GM21528 (cell line): ENCODE measurements around the gene IL18R1.

ENCODE experiments used
- ATAC-seq: cut with Tn5 transposase; IDR thresholded peaks from one replicate; pipeline ENCODE4 v1.9.1; 2021; ENCODE audit warnings: mild to moderate bottlenecking, moderate library complexity; ENCODE audit not compliant: unreplicated experiment, low FRiP score

Gene IL18R1

DNA sequence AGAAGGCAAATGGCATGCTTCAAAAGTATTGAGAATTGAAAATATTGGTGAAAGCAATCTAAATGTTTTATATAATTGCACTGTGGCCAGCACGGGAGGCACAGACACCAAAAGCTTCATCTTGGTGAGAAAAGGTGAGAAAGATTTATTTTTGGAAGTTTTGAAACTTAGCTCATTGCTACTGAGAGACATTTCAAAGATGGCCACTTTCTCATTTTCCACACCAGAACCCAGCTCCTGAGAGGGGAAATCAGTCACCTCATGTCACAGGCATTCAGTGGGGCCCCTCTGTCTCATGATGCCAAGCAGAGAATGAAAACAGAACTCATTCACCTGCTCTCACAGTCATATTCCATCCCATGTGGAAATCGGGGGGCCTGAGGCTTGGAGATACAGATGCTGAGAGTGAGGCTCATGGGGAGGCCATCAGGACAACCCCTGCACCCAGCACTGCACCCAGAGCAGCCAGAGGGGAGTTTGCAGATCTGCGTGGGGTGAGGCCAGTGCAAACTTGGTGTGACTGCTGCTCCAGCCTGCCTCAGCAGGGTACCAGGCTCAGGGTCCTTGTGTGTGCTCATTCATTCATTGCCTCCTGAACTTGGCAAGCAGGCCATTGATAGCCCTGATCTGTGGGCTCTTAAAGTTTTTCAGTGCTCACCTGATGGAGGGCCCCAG is 31.4 kb downstream of the IL18R1 start:
- ATAC-seq, result no peak

DNA sequence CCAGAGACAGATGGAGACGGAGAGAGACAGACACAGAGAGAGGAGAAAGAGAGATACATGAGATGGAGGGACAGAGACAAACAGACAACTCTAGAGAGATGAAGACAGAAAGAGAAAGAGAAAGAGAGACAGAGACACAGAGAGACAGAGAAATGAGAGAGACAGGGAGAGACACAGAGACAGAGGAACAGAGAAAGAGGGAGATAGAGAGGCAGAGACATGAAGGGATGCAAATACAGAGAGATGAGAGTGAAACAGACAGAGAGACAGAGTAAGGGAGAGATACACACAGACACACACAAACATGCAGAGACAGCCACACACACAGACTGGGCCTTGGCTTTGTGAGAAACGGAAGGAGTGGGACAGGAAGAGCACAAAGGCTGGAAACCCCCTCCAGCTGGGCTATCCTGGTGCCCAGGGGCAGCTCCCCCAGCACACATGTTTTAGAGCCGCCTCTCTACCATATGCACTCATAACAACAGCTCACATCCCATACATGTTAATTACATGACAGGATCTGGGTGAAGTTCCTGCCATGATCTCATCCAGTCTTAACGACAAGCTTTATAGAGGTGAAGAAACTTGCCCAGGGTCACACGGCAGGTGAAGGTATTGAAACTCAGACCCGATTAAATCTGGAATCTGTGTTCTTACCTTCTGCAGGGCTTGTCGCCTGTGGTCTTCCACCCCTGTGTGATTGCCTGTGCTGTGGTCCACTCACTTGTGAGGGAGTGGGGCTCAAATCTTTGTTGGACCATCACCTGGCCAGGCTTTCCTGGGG is 32.4 kb downstream of the IL18R1 start:
- ATAC-seq, result no peak

DNA sequence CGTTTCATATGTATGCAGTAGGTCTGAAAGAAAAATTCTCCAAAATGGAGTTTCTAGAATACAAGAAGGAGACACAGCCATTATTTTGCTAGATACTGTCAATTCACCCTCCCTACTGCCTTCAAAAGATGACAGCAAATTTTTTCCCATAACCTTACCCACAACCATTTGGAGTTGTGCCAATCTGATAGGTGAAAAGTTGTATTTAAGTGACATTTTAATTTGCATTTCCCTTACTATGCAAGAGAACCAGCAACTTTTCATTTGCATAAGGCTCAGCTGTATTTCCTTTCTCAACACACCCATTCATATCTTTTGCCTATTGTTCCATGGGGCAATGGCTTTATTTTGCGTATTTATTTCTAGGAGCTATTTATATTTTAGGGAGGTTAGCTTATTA is 36.0 kb downstream of the IL18R1 start:
- ATAC-seq, result no peak

DNA sequence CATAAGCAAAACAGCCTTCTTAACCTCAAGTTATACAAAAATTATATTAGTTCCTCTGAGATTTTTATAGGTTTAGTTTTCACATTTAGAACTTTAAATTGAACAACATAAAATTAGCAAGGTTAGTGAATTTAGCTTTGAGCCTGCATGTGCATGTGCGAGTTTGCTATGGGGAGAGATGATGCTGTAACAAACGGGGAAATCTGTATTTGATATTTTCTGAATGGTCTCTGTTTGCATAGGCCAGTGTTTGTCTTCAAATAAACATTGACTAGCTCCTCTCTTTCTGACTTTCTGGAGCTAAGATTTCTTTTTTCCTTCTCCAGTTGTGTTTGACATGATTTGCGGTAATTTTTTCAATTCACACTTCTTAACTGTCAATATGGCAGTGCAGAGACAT is 36.5 kb downstream of the IL18R1 start:
- no peak for ATAC-seq

DNA sequence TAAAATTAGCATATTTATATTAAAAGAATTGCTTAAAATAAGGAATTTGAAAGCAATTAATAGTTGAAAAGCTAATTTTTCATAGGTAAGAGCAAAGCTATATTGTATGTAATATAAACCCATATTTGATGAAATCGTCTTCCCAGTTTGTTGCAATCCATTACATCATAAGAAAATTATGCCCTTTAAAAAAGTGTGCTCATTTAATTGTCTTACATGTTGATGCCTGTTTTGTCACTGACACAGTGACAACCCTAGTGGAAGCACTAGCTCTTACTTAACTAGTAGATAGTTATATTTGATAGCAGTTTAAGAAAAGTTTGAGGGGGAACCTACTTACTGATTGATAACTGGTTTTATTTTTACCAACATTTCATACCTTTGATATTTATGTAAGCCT is 37.3 kb downstream of the IL18R1 start:
- ATAC-seq, result no peak

DNA sequence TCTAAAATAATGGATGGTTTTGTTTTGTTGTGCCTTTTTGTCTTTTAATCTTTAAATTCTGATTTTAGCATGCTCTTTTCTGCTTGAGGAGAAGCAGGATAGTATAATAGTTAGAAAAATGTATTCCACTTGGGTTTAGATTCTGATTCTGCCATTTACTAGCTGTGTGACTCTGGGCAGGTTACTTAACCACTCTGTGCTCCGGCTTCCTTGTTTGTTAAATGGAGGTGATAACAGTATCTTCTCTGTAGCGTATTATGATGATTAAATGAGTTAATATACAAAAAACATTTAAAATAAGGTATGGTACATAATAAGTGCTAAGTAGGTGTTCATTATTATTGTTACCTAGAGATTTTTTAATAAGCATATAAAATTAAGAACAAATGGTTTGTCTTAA is 40.4 kb downstream of the IL18R1 start:
- no peak for ATAC-seq

DNA sequence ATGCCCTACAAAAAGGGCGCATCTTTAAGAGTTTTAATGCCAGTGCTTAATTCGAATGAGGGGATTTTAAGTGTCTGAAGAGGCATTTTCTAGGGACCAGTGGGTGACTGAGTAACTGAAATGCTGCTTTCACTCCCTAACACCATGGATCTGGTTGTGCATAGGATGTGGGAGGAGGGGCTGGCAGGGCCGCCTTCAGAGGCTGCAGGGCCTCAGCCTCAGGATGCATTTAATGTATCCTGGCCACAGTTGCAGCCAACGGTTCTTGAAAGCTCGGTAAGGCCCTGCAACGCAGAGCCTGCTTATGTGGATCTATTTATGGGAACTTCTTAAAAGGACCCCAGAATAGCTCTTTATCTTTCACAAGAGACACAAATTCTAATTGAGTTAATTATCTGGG is 41.6 kb downstream of the IL18R1 start:
- no peak for ATAC-seq

DNA sequence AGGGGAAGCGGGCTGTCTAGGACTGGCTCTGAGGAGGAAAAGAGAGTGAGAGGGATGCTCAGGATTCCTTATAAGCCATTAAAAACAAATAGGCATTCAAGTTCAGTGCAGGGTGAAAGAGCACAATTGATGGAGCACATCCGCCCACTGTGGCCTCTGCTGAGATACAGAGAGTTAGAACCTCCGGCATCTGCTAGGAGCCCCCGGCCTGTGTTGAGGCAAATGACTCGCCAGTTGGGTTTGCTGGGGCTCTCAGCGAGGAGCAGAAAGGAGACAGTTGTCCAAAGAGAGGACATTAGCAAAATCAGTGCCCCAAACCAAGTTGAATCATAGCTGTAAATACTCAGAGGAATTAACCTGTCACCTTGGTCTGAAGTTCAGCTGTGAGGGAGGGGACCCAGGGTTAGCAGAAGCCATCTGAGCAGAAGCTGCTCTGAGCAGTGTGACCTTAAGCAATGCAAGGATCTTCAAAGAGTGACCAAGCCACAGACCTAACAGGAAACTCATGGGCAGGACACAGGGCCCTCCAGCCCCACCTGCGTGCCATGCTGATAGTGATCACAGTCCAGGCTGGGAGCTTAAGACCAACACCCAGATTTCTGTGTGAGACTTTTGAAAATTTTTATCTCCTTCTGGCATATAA is 44.0 kb downstream of the IL18R1 start:
- no peak for ATAC-seq

DNA sequence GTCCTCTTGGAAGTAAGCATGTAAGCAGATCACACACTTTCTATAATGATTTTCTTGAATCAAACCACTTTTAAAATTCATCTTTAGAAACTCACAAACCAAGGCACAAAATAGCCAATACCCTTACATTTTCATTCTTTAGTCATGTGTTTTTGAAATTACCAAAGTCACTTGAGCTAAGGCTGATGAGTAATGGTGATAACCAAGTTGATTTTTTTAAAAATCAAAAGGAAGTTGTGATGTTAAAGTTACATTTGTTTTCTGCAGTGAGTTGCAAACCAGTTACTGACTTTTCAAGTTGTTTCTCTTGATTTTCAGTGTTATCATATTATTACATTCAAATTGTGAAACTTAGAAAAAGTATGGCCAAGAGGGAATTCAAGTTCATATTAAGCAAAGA is 45.9 kb downstream of the IL18R1 start:
- ATAC-seq, result no peak

DNA sequence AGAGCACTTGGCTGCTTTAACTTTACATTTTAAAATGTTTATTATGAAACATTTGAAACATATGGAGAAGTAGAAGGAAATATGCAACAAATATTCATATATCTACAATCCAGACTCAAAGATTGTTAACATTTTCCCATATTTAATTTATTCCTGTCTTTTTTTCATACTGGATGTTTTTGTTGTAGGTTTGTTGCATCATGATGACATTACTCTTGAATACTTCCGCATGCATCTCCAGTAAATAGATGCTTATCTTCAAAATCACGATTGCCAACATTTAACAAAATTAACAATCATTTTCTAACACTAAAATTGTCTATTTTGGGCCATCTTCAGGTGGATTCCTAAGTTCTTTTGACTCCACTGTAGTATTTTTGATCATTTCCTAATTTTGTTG is 46.3 kb downstream of the IL18R1 start:
- ATAC-seq, result no peak

DNA sequence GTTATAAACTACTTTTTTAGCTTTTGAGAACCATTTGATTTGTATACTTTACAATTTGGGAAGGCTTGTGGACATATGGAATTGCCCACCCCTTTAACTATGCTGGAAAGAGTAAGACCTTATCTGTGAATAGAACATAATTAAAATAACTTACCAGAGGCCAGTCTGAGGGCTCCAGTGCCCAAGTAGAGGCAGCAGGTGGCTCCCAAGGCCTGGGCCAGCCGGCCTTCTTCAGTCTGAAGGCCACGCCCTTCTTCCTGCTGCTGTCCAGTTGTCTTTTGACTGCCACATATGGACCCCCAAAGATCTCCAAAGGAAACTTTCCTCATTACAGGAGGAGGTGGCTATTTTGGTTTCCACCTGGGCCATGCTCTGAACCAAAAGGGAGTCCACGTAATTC is 55.4 kb downstream of the IL18R1 start:
- ATAC-seq, result no peak

DNA sequence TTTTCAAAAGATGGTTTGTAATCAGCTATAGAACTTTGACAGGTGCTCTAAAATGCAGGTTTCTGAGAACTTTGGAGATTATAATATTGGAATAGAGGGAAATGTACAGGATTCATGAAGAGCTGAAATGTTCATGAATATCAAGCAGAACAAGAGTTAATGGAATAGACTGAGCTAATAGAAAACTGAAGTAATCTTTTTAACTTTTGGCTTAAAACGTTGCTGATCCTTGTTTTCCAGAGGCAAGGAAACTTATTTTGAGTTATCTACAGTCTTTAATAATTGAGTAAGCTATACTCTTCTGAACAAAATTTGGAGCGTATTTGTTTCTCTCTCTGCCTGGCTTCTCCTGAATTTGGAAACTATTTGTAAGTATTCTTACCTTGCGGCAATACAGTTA is 56.6 kb downstream of the IL18R1 start:
- ATAC-seq, result no peak

DNA sequence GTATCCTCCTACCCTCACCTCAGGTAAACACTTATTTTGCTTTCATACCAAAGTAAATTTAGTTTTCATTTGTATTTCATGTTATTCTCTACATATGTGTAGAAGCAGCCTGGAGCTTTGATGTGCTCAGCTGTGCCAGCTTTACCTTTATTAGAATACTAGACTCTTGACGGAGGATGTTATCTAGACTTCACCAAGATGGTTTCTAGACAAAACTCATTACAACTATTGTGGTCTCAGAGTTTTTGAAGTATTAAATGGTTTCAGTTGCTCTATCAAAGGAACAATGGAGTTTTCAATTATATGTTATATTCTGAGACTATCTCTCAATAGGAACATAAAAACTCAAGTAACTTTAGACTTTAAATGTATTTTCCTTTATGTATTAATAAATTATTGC is 62.4 kb downstream of the IL18R1 start:
- peak; percentile 65 for ATAC-seq

DNA sequence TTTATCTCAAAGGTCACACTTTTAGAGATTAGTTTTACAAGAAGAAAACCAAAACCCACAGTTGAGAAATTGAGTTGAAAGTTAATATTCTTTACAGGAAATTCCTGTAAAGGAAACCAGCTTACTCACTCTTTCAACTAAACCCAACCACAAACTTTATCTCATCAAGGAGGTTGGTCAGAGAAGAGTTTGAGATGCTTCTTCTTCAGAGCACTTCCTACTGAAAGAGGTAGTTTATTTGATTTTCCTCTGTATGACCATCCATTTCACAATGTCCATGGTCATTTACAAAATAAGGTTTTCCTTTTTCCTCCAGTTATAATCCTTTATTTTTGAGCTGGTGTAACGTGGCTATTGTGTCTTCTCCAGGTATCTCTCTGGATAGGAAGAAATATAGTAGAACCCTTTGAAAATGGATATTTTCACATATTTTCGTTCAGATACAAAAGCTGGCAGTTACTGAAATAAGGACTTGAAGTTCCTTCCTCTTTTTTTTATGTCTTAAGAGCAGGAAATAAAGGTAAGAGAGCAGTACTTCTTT is 62.9 kb downstream of the IL18R1 start:
- peak; percentile 85 for ATAC-seq

DNA sequence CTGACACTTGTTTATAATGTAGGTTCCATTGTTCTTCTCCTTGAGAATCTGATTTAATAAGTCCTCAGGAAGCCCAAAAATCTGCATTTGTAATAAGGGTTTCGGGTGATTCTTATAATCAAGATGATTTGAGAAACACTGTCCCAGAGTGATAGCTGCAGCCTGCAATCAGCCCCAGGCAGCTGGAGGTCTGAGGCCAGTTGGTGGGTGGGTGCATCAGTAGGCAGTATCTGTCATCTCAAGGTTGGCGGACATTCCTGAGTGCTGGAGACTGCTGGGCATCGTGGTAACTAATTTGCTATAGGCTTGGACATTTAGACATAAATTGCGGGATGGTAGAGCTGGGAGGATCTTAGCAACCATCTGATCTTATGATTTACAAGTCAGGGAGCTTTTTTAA is 64.7 kb downstream of the IL18R1 start:
- ATAC-seq, result no peak

DNA sequence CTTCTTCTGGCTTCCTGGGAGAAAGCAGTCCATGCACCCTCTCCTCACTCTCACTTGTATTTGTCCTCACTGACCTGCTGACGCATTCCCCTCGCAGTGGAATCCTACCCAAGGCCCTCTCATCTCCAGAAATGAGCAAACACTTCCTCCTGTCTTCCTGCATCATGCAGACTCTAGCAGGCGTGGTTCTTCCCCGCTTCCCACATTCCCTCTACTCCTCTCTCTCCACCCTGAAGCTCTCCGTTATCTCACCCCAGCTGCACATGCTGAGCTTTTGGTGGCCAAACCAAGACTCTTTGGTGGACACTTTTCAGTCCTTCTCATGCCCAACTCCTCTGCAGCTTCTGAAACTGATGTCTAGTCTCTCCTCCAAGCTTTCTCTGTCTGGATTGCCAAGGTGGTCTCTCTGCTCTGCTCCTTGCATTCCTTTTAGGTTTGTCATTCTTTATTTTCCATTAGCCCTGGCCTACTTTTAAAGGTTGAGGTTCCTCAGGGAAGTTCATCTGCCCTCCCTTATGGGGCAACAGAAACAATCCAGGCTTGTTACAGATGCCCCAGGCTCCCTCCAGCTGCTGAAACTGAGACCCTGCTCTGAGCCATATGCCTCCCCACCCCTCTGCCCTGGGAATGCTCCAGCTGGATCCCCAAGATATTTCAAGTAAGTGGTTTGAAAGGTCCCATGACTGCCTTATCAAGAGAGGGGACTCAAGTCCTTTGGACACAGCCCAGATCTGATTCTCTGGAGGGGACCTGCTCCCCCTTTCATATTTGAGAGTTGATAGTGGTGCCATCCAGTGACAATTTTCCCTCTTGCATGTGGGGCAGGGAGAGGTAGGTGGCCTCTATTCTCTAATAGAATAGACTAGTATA is 66.5 kb downstream of the IL18R1 start:
- ATAC-seq, result no peak

DNA sequence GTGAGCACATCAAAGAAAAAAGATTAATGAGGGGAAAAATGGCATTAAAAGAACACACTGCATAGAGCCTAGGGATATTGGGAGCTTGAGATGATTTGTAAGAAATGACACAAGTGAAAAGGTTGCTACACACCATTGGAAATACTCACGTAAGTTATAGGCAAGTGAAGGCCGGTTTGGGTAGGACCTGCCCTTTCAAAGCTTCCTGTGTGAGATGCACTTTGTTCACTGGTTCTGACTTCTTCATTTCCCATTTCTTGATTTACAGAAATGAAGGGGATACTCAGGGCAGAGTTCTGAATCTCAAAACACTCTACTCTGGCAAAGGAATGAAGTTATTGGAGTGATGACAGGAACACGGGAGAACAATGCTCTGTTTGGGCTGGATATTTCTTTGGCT is 67.3 kb downstream of the IL18R1 start, which contains the start of gene IL18RAP:
TSS of gene IL18RAP (plus strand) at position 251 of the 400 bp plus-strand sequence. CDS start at position 369, 118 bp downstream.
- no peak for ATAC-seq

DNA sequence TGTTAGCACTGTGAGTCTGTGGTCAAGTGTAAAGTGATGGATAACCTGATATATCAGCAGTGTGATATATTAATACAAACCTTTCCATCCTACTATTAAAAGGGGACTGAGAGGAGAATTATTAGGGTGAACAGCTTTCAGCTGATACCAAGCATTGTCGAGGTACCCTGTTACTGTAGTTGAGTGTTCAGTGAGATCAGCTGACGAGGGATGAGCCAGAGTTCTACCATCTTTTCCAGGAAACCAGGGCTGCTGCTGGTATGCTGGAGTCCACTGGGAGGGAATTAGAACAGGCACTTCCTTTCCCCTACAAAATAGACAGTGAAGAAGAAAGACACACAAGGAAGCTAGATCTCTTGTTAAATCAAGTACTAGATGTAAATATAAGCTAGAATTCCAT is 67.8 kb downstream of the IL18R1 start:
- ATAC-seq, result no peak

DNA sequence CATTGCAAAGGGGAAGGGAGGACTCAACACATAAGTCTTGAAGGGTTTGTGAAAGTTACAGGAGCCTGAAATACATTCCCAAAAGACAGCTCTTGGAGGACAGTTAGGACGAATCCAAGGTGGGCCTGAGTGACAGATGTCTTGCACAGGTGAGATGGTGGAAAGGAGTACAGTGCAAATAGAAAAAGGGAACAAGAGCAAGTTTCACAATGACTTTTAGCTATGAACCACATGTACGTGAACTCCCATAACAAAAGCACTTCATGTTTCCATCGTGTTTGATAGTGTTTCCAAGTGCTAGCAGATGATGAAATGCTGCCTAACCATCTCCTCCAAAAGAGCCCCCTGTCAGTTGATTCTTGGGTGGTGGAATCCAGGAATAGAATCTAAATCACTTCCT is 69.2 kb downstream of the IL18R1 start:
- ATAC-seq, result peak; percentile 93

DNA sequence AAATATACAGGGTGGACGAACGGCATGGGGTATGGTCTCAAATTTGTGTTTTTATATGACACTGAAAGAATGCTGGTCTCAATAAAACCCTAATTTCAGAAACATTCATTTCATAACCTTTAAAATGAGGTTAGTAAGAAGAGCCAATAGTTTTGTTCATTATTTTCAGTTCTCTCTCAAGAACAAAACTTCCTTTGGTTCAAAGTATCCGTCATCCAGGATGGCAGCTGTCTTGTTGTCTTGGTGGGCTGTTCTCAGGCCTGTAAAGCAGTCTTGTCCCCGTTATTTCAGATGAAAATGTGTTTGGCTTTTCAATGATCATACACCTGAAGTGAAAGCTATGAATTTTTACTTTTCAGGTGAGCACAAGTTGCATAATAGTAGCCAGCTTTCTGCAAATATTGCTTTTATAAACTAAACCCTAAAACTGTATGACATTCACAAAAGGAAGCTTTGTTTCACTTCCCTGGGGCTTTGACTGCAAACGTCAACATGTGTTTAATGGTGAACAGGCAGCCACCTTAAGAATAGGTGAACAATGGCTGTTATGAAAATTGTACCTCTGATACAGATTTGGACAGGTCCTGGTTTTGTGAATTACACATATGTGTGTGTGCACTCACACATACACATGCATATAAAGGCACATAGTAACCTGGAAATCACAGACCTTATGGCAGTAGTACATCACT is 70.0 kb downstream of the IL18R1 start:
- no peak for ATAC-seq
